Activated CD4-positive, alpha-beta T cell treated with anti-CD3 and anti-CD28 coated beads, Interleukin-10, Interleukin-2, amounts not matched to agents 100 ng/mL and 50 ng/mL, durations not matched to agents 16 hours and 8 hours (primary cell): ENCODE results near the gene ELMO2.
"Not testable (repeated sequence)": the region's sequence is repeated elsewhere in the genome, so short reads cannot be mapped to it uniquely, and the experiment has no call there.

Source experiments
- DNase-seq: peaks from one replicate; pipeline ENCODE4 v3.0.0-alpha.2; 2020

Gene ELMO2

GRCh38 chr20:46402331-46402811 lies 4.0 kb downstream of the ELMO2 start:
- peak; percentile 28 for DNase-seq

- peak; percentile 44 for DNase-seq
These were observed 4.9 kb downstream of the ELMO2 start for GRCh38 chr20:46401478-46401860.

GRCh38 chr20:46400828-46401477 lies 5.5 kb downstream of the ELMO2 start:
- peak; percentile 80 for DNase-seq

GRCh38 chr20:46400253-46400652 lies 6.2 kb downstream of the ELMO2 start:
- DNase-seq = no peak

- peak; percentile 17 for DNase-seq
These were observed 7.0 kb downstream of the ELMO2 start for GRCh38 chr20:46399401-46399800.

GRCh38 chr20:46398963-46399362 lies 7.5 kb downstream of the ELMO2 start:
- DNase-seq = no peak

- no peak for DNase-seq
These were observed 10.2 kb downstream of the ELMO2 start for GRCh38 chr20:46396052-46396740.

- DNase-seq = no peak
These were observed 11.3 kb downstream of the ELMO2 start for GRCh38 chr20:46394872-46395760.

GRCh38 chr20:46393967-46394366 lies 12.4 kb downstream of the ELMO2 start:
- no peak for DNase-seq

- no peak for DNase-seq
These were observed 17.5 kb downstream of the ELMO2 start for GRCh38 chr20:46388937-46389336.

GRCh38 chr20:46388201-46388836 lies 18.1 kb downstream of the ELMO2 start:
- no peak for DNase-seq

- not testable (repeated sequence) for DNase-seq
These were observed 19.4 kb downstream of the ELMO2 start for GRCh38 chr20:46387054-46387453.

- DNase-seq = no peak
These were observed 27.9 kb downstream of the ELMO2 start for GRCh38 chr20:46378412-46379009.

GRCh38 chr20:46377518-46377917 lies 28.9 kb downstream of the ELMO2 start:
- no peak for DNase-seq

- DNase-seq = no peak
These were observed 30.1 kb downstream of the ELMO2 start for GRCh38 chr20:46376196-46376785.

- no peak for DNase-seq
These were observed 30.6 kb downstream of the ELMO2 start for GRCh38 chr20:46375771-46376170.

- no peak for DNase-seq
These were observed 32.0 kb downstream of the ELMO2 start for GRCh38 chr20:46374383-46374782.

- DNase-seq = no peak
These were observed 34.8 kb downstream of the ELMO2 start for GRCh38 chr20:46371656-46372055.

GRCh38 chr20:46368902-46369268 lies 37.5 kb downstream of the ELMO2 start:
- no peak for DNase-seq

GRCh38 chr20:46367967-46368901 lies 38.2 kb downstream of the ELMO2 start:
- DNase-seq = peak; percentile 13

- no peak for DNase-seq
These were observed 39.2 kb downstream of the ELMO2 start for GRCh38 chr20:46367234-46367633.
